Hematopoietic multipotent progenitor cell (in vitro differentiated cells): ENCODE data around the gene PRSS23. TPM values are rescaled to one million over a fixed set of nuclear protein-coding genes. Genes with fewer than 3 reads are reported as not detected.
"Not testable (repeated sequence)": the region's sequence is repeated elsewhere in the genome, so short reads cannot be mapped to it uniquely, and the experiment has no call there.

Experiments used
- DNase-seq, 3 donors: peaks; one replicate each; pipeline ENCODE4 v3.0.0-alpha.2; 2011 to 2015; ENCODE audit warnings: low read depth in 2 of 3, low spot score in 2 of 3
- total RNA-seq: library from RNA; depleted of rRNA; stranded (reverse); fragments of >200 nt; gene quantifications from one replicate; pipeline ENCODE4 v1.2.3, GENCODE V29; 2012

Gene PRSS23
- total RNA-seq, 1 donor, result 1.1 TPM

DNA sequence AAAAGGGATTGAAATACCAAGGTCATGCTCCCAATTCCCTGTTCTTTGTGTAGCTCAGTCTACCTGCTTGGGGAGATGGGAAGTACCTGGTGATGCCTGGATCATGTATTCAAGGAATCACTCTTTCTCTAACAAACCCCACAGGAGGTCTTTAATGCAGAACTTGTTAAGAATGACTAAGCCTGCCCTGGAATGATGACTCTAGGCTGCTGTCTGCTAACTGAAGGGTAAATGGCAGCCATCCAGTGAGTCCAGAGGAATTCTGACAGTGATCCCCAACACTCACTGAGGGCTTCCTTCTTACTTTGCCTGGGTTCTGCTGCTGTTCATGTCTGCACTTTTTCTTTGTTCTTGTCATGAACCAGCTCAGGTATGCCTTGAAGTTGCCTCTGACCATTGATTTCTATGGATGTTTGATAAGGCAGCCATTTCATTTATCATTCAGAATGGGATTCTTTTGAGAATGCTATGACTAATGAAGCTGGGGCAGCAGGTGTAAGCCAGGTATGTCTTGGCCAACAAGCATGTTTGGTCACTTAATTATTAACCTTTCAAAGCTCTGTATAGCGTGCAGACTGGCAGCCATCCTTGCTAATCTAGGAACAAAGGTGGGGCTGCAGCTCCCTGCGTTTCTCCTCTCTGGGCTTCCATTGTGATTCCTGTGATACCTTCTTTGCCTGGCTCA is 11.4 kb downstream of the PRSS23 start:
- no peak for DNase-seq

DNA sequence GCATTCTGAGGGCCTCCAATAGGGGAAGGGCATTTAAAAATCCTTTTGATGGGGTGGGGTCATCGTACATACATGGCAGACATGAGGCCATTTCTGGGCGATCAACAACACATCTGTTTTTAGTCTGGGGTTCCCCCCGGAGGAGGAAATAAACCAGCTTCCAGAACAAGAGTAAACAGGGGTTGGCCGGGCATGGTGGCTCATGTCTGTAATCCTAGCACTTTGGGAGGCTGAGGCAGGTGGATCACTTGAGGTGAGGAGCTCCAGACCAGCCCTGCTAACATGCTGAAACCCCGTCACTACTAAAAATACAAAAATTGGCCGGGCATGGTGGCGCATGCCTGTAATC is 12.0 kb downstream of the PRSS23 start:
- DNase-seq, result no peak

DNA sequence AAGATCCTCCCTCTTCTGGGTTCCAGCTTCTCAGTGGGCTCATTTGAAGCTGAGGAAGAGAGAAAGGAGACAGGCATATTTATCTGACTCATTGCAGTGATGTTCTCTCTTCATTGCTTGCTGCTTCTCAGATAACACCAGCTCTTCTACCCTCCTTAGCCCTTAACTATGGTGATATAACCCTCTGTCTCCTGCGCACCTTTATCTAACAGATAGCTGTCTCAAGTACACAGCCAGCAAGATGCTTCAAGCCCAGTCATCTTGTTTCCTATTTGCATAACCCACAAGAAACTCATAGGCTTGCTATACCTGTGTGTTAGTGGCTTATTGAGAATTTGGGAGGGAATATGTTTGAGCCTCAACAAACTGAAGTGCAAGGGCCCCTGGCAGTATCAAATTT is 12.6 kb downstream of the PRSS23 start:
- no peak for DNase-seq

DNA sequence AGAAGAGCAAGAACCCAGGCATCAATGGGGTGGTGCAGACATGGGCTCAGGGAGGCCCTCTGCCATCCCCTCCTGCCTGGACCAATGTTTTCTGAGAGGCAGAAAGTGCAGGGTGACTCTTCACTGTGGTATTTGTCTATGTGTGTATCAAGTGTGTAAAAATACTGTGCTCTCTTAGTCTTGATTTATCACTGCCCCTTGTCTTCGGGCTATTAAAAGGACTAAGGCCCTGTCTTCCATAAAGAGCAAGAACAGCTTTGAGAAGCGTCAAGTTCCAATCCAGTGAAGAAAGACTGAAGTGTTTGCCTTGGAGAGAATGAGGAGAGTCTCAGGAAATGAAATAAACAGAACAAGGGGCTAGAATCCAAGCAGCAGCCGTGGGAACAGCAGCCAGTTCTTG is 14.4 kb downstream of the PRSS23 start:
- no peak for DNase-seq

DNA sequence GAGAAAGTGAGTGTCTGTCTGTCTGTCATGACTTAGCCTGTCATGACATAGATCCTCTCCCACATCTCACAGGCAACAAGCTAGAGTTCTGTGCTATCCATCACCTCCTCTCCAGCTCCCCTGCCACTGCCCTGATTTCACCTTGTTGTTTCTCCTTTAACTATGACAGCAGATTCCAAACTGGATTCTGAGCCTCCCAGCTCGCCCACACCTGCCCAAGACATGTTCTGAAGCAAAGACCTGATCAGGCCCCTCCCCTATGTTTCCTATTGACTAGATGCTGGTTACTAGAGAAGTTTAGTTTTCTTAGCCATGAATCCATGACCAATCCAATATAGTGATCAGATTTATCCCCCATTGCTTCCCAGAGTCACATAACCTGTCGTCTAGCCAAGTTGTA is 15.4 kb downstream of the PRSS23 start:
- no peak for DNase-seq

GRCh38 chr11:86816251-86816726 is 15.9 kb downstream of the PRSS23 start:
- no peak for DNase-seq

- DNase-seq, result peak in 2 of 3 donors; percentile 45 to 74
Measured at GRCh38 chr11:86818462-86819192, 18.3 kb downstream of the PRSS23 start.

GRCh38 chr11:86824139-86824538 is 23.8 kb downstream of the PRSS23 start:
- DNase-seq, result not testable (repeated sequence)

- not testable (repeated sequence) for DNase-seq
Measured at GRCh38 chr11:86834376-86834775, 34.0 kb downstream of the PRSS23 start.

DNA sequence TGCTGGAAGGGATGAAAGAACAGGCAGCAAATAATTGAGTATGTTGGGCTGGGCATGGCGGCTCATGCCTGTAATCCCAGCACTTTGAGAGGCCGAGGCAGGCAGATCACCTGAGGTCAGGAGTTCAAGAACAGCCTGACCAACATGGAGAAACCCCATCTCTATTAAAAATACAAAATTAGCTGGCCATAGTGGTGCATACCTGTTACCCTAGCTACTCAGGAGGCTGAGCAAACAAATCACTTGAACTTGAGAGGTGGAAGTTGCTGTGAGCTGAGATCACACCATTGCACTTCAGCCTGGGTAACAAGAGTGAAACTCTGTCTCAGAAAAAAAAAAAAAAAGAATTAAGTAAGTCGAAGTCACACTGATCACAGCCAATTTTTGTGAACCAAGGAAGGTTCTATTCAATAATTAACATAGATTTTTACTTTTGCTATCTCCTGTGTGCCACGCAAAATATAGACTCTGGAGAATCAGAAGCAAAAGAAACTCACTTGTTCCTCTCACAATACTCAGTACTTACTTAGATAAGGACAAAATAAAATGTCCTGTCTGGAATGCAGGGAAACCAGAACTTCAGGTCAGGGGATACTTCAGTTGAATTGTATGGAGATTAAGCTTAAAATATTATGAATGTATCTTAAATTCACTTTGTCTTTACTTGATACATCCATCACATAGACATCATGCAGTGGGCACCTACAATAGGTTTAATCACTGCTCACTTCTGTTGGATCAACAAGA is 44.6 kb downstream of the PRSS23 start:
- DNase-seq, result not testable (repeated sequence)

DNA sequence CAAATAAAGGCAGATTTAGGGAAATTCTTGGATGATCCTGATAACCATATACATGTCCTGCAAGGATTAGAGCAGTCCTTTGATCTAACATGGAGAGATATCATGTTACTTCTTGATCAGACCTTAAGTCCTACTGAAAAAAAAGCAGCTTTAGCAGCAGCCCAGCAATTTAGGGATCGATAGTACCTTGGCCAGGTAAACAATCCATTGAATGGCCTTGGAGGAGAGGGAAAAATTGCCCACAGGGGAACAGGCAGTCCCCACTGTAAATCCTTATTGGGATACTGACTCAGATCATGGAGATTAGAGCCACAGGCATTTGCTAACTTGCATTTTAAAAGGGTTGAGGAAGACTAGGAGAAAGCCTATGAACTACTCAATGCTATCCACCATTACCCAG is 47.8 kb downstream of the PRSS23 start:
- no peak for DNase-seq

GRCh38 chr11:86849679-86850078 is 49.3 kb downstream of the PRSS23 start:
- DNase-seq, result no peak

Other genes starting within 250 kb of the PRSS23 start
- gene ME3, start 127.9 kb upstream of the PRSS23 start, total RNA-seq, result 131 TPM
- gene FZD4, start 154.9 kb downstream of the PRSS23 start, total RNA-seq, result 0.27 TPM
- 8.3 TPM for gene TMEM135, start 237.4 kb downstream of the PRSS23 start, total RNA-seq